Esophagus squamous epithelium (tissue), 4 donors: ENCODE results near the gene RGS6.

ENCODE experiments used
- POLR2A ChIP-seq, 4 donors: fragments of 450-650 bp; IDR thresholded peaks; one replicate each; pipeline ENCODE4 v1.6.1; 2017; ENCODE audit warnings: antibody characterized with exemption in 4 of 4, mild to moderate bottlenecking in 4 of 4, moderate library complexity in 3 of 4
- TF ChIP-seq, protein P1 (sequence below), 6 experiments: fragments of 450-650 bp in 4 of 6; fragments of 200-600 bp in 2 of 6; sonication (generic) in 2 of 6; IDR thresholded peaks; one replicate each; pipeline ENCODE4 v1.5.1; 2016 to 2019; ENCODE audit warnings: antibody characterized with exemption in 6 of 6, mild to moderate bottlenecking in 4 of 6, moderate library complexity in 4 of 6

- TF ChIP-seq, protein P1, sequence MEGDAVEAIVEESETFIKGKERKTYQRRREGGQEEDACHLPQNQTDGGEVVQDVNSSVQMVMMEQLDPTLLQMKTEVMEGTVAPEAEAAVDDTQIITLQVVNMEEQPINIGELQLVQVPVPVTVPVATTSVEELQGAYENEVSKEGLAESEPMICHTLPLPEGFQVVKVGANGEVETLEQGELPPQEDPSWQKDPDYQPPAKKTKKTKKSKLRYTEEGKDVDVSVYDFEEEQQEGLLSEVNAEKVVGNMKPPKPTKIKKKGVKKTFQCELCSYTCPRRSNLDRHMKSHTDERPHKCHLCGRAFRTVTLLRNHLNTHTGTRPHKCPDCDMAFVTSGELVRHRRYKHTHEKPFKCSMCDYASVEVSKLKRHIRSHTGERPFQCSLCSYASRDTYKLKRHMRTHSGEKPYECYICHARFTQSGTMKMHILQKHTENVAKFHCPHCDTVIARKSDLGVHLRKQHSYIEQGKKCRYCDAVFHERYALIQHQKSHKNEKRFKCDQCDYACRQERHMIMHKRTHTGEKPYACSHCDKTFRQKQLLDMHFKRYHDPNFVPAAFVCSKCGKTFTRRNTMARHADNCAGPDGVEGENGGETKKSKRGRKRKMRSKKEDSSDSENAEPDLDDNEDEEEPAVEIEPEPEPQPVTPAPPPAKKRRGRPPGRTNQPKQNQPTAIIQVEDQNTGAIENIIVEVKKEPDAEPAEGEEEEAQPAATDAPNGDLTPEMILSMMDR (IDR thresholded peaks at IDR 0.05): no peak
- no peak for TF ChIP-seq POLR2A (IDR thresholded peaks at IDR 0.05)
Measured at GRCh38 chr14:72573725-72574417, 641.6 kb downstream of the RGS6 start.
